ACHN (cell line): ENCODE measurements around the gene ITGB2.
A peak's percentile ranks its signal among the peaks of the same experiment; 100 is the strongest.
"Not testable (repeated sequence)": the region's sequence is repeated elsewhere in the genome, so short reads cannot be mapped to it uniquely, and the experiment has no call there.

Experiments
- DNase-seq: peaks from one replicate; pipeline ENCODE4 v3.0.0-alpha.2; 2015
- in situ Hi-C: cut with HindIII; loops from 2 replicates; pipeline ENCODE4 v1.10.0; 2017; ENCODE audit warnings: low sequenced_read_pairs, low pct_ligation_motif_present, low pct_unique_long_range_greater_than_20kb

ITGB2 gene

GRCh38 chr21:44929799-44930542 is 9.3 kb upstream of the ITGB2 start:
- in situ Hi-C loops = no loop called here
- no peak for DNase-seq

GRCh38 chr21:44929242-44929798 is 8.6 kb upstream of the ITGB2 start:
- no peak for DNase-seq
- in situ Hi-C loops = no loop called here

- DNase-seq = peak; percentile 79
- in situ Hi-C loops = not testable (repeated sequence)
These were observed 8.0 kb upstream of the ITGB2 start for GRCh38 chr21:44928500-44929241.

- DNase-seq = peak; percentile 89
- in situ Hi-C loops = no loop called here
These were observed 7.1 kb upstream of the ITGB2 start for GRCh38 chr21:44927587-44928461.

DNA sequence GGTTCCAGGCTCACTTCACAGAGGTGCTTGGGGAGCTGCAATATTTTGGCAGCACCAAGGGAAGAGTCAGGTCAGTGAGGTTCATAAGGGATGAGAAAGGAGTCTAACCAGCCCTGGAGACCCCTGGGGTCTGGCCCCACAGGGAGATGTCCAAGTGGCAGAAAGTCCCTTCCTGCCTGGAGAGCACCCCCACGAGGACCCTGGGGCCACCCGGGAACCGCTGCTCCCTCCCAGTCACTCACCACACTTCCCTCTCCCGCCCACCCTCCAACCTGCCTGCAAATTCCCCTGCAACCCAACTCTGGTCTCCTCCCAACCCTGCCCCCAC is 6.5 kb upstream of the ITGB2 start:
- in situ Hi-C loops = no loop called here
- no peak for DNase-seq

DNA sequence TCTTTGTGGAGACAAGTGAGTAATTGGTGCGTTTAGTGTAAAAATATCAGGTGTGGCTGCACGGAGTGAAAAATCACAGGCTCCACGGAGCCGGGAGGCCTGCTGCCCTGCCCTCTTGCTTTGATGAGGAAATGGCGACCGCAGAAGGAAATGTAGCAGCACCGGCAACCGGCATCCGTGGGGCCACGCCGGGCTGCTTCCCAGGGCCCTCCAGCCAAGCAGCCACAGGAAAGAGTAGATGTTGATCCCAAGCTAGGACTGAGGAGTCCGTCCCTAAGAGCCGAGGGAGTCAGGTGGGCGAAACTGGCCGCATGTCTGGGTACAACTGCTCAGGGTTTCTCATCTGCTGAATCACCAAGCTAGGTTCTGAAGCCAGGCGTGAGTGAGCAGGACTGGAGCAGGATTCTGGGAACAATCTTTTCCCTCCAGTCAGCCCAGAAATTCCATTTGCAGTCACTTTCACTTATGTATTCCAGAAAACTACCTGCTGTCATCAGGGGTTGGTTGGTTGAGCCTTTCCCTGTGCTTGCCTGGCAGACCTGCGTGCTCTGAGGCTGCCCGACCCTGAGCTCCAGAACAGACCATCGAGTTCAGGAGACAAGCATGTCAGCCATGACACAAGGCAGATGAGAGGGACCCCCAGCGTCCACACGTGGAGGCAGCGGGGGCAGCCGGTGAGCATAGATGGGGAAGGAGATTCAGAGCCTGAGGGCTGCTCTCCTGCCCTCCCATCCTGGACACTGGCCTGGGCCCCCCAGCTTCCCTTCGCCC is 5.8 kb upstream of the ITGB2 start:
- in situ Hi-C loops = no loop called here
- DNase-seq = peak; percentile 21

DNA sequence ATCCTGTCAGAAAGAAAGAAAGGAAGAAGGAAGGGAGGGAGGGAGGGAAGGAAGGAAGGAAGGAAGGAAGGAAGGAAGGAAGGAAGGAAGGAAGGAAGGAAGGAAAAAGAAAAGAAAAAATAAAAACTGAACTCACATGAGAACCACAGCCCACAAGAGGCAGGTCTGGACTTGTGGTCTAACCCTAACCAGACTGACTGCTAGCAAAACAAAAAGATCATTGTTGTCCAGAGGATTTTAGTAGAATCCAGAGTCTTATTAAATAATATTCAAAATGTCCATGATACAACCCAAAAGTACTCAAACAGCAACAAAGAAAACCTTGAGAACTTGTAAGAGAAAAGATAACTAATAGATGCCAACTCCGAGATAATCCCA is 4.7 kb upstream of the ITGB2 start:
- in situ Hi-C loops = no loop called here
- DNase-seq = no peak

DNA sequence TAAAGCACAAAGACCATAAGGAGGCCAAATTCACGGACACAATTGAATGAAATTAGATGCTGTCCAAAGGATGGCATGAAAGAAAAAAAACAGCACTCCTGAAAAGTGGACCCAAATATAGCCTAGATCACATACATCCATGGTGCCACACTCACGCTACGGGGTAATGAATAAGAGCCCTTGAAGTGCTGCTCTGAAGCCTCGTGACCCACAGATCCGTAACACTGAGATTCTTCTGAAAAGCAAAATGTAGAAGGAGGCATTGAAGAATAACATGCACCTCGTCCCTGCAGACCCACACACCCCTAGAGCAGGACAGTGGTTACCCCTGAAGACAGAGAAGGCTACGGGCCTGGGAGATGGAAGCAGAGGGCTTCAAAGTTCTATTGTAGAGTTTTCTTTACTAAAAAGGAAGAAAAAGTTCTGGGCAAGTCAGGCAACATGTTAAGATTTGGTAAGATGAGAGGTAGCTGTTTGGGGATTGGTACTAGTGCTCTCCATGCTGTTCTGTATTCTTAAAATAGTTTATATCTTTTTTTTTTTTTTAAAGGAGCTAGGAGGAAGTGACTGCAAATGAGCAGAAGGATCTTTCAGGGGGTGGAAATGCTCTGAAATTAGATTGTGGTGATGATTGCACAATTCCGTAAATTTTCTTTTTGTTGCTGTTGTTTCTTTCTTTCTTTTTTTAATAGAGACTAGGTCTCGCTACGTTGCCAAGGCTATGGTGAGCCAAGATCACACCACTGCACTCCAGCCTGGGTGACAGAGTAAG is 4.1 kb upstream of the ITGB2 start:
- in situ Hi-C loops = no loop called here
- DNase-seq = no peak

DNA sequence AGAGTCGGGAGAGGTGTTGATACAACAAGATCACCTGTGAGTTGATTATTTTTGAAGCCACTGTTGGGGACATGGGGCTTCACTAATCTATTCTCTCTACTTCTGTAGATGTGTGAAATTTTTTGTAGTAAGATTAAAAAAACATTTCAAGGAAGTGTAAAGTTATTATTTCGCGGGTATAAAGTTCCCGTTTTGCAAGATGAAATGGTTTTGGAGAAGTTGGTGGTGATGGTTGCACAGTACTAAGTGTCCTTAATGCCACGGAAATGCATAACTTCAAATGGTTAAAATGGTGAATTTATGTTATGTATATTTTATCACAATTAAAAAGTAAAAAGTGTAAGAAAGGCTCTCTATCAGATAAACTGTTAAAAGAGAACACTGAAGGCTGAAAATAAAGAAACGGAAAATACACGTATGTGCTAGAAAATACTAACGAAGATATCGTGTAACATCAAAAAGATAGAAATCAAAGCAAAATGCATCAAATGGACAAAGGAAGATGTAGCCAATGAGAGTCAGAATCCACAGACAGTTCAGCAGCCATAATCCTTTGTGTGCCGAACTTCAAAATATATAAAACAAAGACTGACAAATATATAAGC is 2.9 kb upstream of the ITGB2 start:
- in situ Hi-C loops = no loop called here
- DNase-seq = no peak

DNA sequence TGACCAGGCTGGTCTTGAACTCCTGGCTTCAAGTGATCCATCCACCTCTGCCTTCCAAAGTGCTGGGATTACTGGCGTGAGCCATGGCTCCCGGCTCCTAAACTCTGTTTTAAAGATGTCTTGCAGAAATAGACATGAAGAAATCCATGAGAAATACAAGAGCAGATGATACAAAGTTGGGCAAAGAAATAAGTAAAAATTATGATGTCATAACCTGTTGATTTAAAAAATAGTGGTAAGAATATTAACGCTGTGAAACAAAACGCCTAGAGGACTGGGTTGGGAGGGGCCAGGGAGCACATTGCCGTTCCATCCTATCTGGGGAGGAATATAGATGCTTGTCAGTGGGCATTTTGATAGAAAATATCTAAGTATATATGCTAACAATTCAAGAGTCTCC is 1.2 kb upstream of the ITGB2 start:
- in situ Hi-C loops = no loop called here
- no peak for DNase-seq

- in situ Hi-C loops = no loop called here
- DNase-seq = no peak
These were observed 596 bp downstream of the ITGB2 start for GRCh38 chr21:44919913-44920693.

GRCh38 chr21:44919111-44919912 is 1.4 kb downstream of the ITGB2 start:
- in situ Hi-C loops = no loop called here

GRCh38 chr21:44918581-44919033 is 2.1 kb downstream of the ITGB2 start:
- in situ Hi-C loops = no loop called here
- DNase-seq = no peak

More at GRCh38 chr21:44919111-44919912, 1.4 kb downstream of the ITGB2 start:
- DNase-seq = no peak

- no peak for DNase-seq
- in situ Hi-C loops = no loop called here
These were observed 2.6 kb downstream of the ITGB2 start for GRCh38 chr21:44918107-44918470.

DNA sequence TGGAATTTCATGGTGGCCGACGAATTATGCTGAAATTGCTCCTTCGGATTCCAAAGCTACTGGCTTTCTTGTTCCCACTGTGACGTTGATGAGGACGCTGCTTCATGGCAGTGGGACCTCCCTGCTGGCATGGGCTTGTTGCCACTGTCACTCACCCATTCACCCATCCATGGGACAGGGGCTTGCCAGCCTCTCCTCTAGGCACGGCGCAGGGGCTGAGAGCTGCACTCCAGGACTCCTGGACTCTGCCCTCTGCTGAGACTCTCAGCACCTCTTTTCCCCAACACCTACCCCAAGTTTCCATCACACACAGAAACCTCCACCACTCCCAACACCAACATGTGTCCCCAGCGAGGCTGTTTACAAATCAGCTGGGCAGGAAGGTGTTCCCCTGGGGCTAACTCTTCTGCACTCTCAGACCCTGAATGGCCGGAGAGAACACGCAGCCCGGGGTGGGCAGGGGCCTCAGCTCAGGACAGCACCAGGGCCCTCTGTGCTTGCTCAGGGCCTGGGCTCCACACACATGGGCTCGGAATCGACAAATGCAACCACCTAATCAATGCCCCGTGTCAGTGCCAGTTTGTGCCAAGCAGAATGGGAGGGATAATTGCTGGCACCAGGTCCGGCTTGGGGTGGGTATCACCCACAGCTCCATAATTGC is 3.1 kb downstream of the ITGB2 start:
- in situ Hi-C loops = no loop called here
- no peak for DNase-seq
